Panc1 (cell line): ENCODE measurements around the gene ZFP30. TPM values are rescaled to one million over a fixed set of nuclear protein-coding genes. Genes with fewer than 3 reads are reported as not detected.

Experiments used
- ATAC-seq: fragments of 200-7000 bp; cut with Tn5 transposase; 2 replicates; pipeline ENCODE4 v1.9.1; 2020; ENCODE audit warnings: mild to moderate bottlenecking, moderate library complexity
- Bru-seq: library from RNA; stranded (reverse); fragments of 400-500 nt; gene quantifications from one replicate; lab custom pipeline; 2021; lab: Mats Ljungman, UMichigan
- BruChase-seq, 2 experiments: library from RNA; stranded (reverse); fragments of 400-500 nt; gene quantifications; one replicate each; lab custom pipeline; 2021; lab: Mats Ljungman, UMichigan
- BruUV-seq: library from RNA; stranded (reverse); fragments of 400-500 nt; replicated peaks from 2 replicates; lab custom pipeline; 2021; lab: Mats Ljungman, UMichigan
- CTCF ChIA-PET: fragments of 300-600 bp; sonication (Branson Sonifier 250); formaldehyde crosslinking; loops from one replicate; lab custom pipeline; 2022; ENCODE audit warnings: antibody characterized with exemption; lab: Charles Lee
- POLR2A ChIA-PET: fragments of 300-600 bp; sonication (Branson Sonifier 250); formaldehyde crosslinking; loops from one replicate; lab custom pipeline; 2022; ENCODE audit warnings: antibody characterized with exemption; lab: Charles Lee
- DNase-seq: peaks from one replicate; pipeline ENCODE4 v3.0.0-alpha.2; 2010; ENCODE audit warnings: low read depth, low spot score
- H3K27ac ChIP-seq: 2 replicates; pipeline ENCODE4 v1.5.1; 2011; ENCODE audit warnings: mild to moderate bottlenecking, low read length, inconsistent platforms
- H3K27me3 ChIP-seq: fragments of 200-500 bp; sonication (Bioruptor generic); 2 replicates; pipeline ENCODE4 v1.6.0; 2014; ENCODE audit warnings: low read length, inconsistent platforms; ENCODE audit not compliant: control insufficient read depth, insufficient read depth
- H3K36me3 ChIP-seq: fragments of 200-500 bp; sonication (Bioruptor generic); 2 replicates; pipeline ENCODE4 v1.5.1; 2014; ENCODE audit warnings: inconsistent platforms, mild to moderate bottlenecking, low read length, moderate library complexity; ENCODE audit not compliant: control insufficient read depth, insufficient read depth
- H3K4me1 ChIP-seq: 2 replicates; pipeline ENCODE4 v1.5.1; 2011; ENCODE audit warnings: inconsistent platforms, mild to moderate bottlenecking, low read length, moderate library complexity; ENCODE audit not compliant: control insufficient read depth, insufficient read depth
- H3K4me3 ChIP-seq, 2 experiments: 2 replicates each; pipeline ENCODE4 v1.5.1; 2011 to 2012; ENCODE audit warnings: low read depth in 2 of 2, low read length in 2 of 2, mild to moderate bottlenecking in 2 of 2, inconsistent platforms in 1 of 2, moderate library complexity in 1 of 2
- H3K9me3 ChIP-seq: fragments of 200-500 bp; sonication (Bioruptor generic); 2 replicates; pipeline ENCODE4 v1.5.1; 2014; ENCODE audit warnings: low read depth, mild to moderate bottlenecking, inconsistent platforms, low read length, moderate library complexity; ENCODE audit not compliant: control insufficient read depth, insufficient read depth
- CTCF ChIP-seq: fragments of 450-650 bp; IDR thresholded peaks from 2 replicates; pipeline ENCODE4 v1.5.1; 2017; ENCODE audit warnings: mild to moderate bottlenecking
- POLR2AphosphoS5 ChIP-seq: IDR thresholded peaks from 2 replicates; pipeline ENCODE4 v1.6.1; 2012; ENCODE audit warnings: mild to moderate bottlenecking, low read depth, low read length, moderate library complexity
- REST ChIP-seq, 2 experiments: IDR thresholded peaks; 2 replicates each; pipeline ENCODE4 v1.6.1; 2011 to 2012; ENCODE audit warnings: low read depth in 2 of 2, control low read depth in 1 of 2, low read length in 1 of 2, mild to moderate bottlenecking in 1 of 2, moderate library complexity in 1 of 2; ENCODE audit not compliant: insufficient read depth in 1 of 2
- SIN3A ChIP-seq: IDR thresholded peaks from 2 replicates; pipeline ENCODE4 v1.6.1; 2012; ENCODE audit warnings: low read depth, mild to moderate bottlenecking, low read length, moderate library complexity, borderline replicate concordance; ENCODE audit not compliant: insufficient read depth
- TCF7L2 ChIP-seq: IDR thresholded peaks from 2 replicates; pipeline ENCODE4 v1.6.1; 2011; ENCODE audit warnings: mild to moderate bottlenecking, low read depth, low read length, inconsistent platforms
- in situ Hi-C: cut with HindIII; loops from 2 replicates; pipeline ENCODE4 v1.10.0; 2016; ENCODE audit warnings: low sequenced_read_pairs, low pct_unique_long_range_greater_than_20kb
- intact Hi-C: fragments of 100-400 bp; cut with micrococcal nuclease; formaldehyde crosslinking; loops from one replicate; pipeline ENCODE4 v1.10.0; 2022; ENCODE audit not compliant: unreplicated experiment
- long read RNA-seq: library from polyadenylated mRNA; unstranded; transcript quantifications from one replicate; pipeline ENCODE4 v2.0.0, GENCODE V29; 2021; ENCODE audit not compliant: unreplicated experiment
- polyA plus RNA-seq: library from polyadenylated mRNA; unstranded; fragments of >200 nt; gene quantifications from one replicate; pipeline ENCODE4 v1.2.1, GENCODE V29; 2012; ENCODE audit warnings: missing spikeins; ENCODE audit not compliant: insufficient read length
- total RNA-seq: library from RNA; stranded (reverse); gene quantifications from one replicate; pipeline ENCODE4 v1.2.1, GENCODE V29; 2021; ENCODE audit not compliant: unreplicated experiment

The ZFP30 gene
- total RNA-seq: 22.0 TPM
- 9.3 TPM for polyA plus RNA-seq
- percentile 74 among the genes with signal in this experiment for Bru-seq, nascent RNA
- percentile 83 among the genes with signal in this experiment for BruChase-seq, experiment 1, labeled RNA remaining after a 2-hour chase
- BruChase-seq, experiment 2, labeled RNA remaining after a 6-hour chase: percentile 69 among the genes with signal in this experiment
- long read RNA-seq, partial matches to known transcripts: 3 of 21 reads
- long read RNA-seq, other reads (novel, unspliced or antisense): 17 of 21 reads

- BruUV-seq: no TSS peak
- in situ Hi-C loops: no loop called here
- intact Hi-C loops: no loop called here
These were observed at the start of gene ZFP30 for GRCh38 chr19:37655301-37655688. ZFP30 (minus strand) TSS chr19:37655465; CDS start chr19:37647822, 7,643 bp downstream.

GRCh38 chr19:37699057-37699456 is 43.8 kb upstream of the ZFP30 start:
- CTCF ChIA-PET: no interaction called here
- Histone ChIP-seq H3K36me3 (peaks cover 10% of the 10 kb centered on the region), H3K27ac (no peak overlapping the region), H3K4me3 (no peak overlapping the region), H3K4me1 (no peaks in the 10 kb centered on the region), H3K9me3 (peaks cover 69% of the 10 kb centered on the region), H3K27me3 (no peaks in the 10 kb centered on the region)
- intact Hi-C loops: no loop called here
- ATAC-seq (no peak), DNase-seq (no peak)
- BruUV-seq: no TSS peak
- POLR2A ChIA-PET: no interaction called here
- no peak for TF ChIP-seq CTCF
- no peak for TF ChIP-seq POLR2AphosphoS5
- TF ChIP-seq REST (IDR thresholded peaks at IDR 0.05; ENCODE audit: insufficient read depth in 1 of 2, low read depth in 2 of 2, low read length in 1 of 2): no peak
- TF ChIP-seq SIN3A: no peak
- TF ChIP-seq TCF7L2: no peak
- in situ Hi-C loops: no loop called here

More at GRCh38 chr19:37655301-37655688, at the start of gene ZFP30:
- Histone ChIP-seq H3K27me3 (no peaks in the 10 kb centered on the region), H3K36me3 (no peaks in the 10 kb centered on the region), H3K4me3 (peak within 1 kb of the TSS; percentile 73 to 93), H3K4me1 (peaks cover 8% of the 10 kb centered on the region; the same call in 1 of the 2 replicates), H3K27ac (peak within 1 kb of the TSS; percentile 97), H3K9me3 (peaks cover 42% of the 10 kb centered on the region)
- ATAC-seq (peak; percentile 88), DNase-seq (no peak)
- POLR2A ChIA-PET: interaction anchor here (0.7 kb wide), 1 partner anchor 8 kb away, joined by 5 read pairs; no protein-coding TSS in a partner anchor
- TF ChIP-seq CTCF (no peak), REST (IDR thresholded peaks at IDR 0.05; ENCODE audit: insufficient read depth in 1 of 2, low read depth in 2 of 2, low read length in 1 of 2) (0 out of 4 replicates have a peak, but pooled peaks of 1 of the 2 experiments have one; percentile 59)
- CTCF ChIA-PET: interaction anchor here (0.5 kb wide), 1 partner anchor 343 kb away, joined by 4 read pairs; no protein-coding TSS in a partner anchor
